Panc1 (cell line): Measurements from ENCODE around the gene GIMAP4. TPM values are rescaled to one million over a fixed set of nuclear protein-coding genes. Genes with fewer than 3 reads are reported as not detected.

ENCODE experiments used
- ATAC-seq: fragments of 200-7000 bp; cut with Tn5 transposase; 2 replicates; pipeline ENCODE4 v1.9.1; 2020; ENCODE audit warnings: mild to moderate bottlenecking, moderate library complexity
- BruUV-seq: library from RNA; stranded (reverse); fragments of 400-500 nt; replicated peaks from 2 replicates; lab custom pipeline; 2021; lab: Mats Ljungman, UMichigan
- CTCF ChIA-PET: fragments of 300-600 bp; sonication (Branson Sonifier 250); formaldehyde crosslinking; loops from one replicate; lab custom pipeline; 2022; ENCODE audit warnings: antibody characterized with exemption; lab: Charles Lee
- POLR2A ChIA-PET: fragments of 300-600 bp; sonication (Branson Sonifier 250); formaldehyde crosslinking; loops from one replicate; lab custom pipeline; 2022; ENCODE audit warnings: antibody characterized with exemption; lab: Charles Lee
- DNase-seq: peaks from one replicate; pipeline ENCODE4 v3.0.0-alpha.2; 2010; ENCODE audit warnings: low read depth, low spot score
- H3K27ac ChIP-seq: 2 replicates; pipeline ENCODE4 v1.5.1; 2011; ENCODE audit warnings: mild to moderate bottlenecking, low read length, inconsistent platforms
- H3K27me3 ChIP-seq: fragments of 200-500 bp; sonication (Bioruptor generic); 2 replicates; pipeline ENCODE4 v1.6.0; 2014; ENCODE audit warnings: low read length, inconsistent platforms; ENCODE audit not compliant: control insufficient read depth, insufficient read depth
- H3K36me3 ChIP-seq: fragments of 200-500 bp; sonication (Bioruptor generic); 2 replicates; pipeline ENCODE4 v1.5.1; 2014; ENCODE audit warnings: inconsistent platforms, mild to moderate bottlenecking, low read length, moderate library complexity; ENCODE audit not compliant: control insufficient read depth, insufficient read depth
- H3K4me1 ChIP-seq: 2 replicates; pipeline ENCODE4 v1.5.1; 2011; ENCODE audit warnings: inconsistent platforms, mild to moderate bottlenecking, low read length, moderate library complexity; ENCODE audit not compliant: control insufficient read depth, insufficient read depth
- H3K4me3 ChIP-seq, 2 experiments: 2 replicates each; pipeline ENCODE4 v1.5.1; 2011 to 2012; ENCODE audit warnings: low read depth in 2 of 2, low read length in 2 of 2, mild to moderate bottlenecking in 2 of 2, inconsistent platforms in 1 of 2, moderate library complexity in 1 of 2
- H3K9me3 ChIP-seq: fragments of 200-500 bp; sonication (Bioruptor generic); 2 replicates; pipeline ENCODE4 v1.5.1; 2014; ENCODE audit warnings: low read depth, mild to moderate bottlenecking, inconsistent platforms, low read length, moderate library complexity; ENCODE audit not compliant: control insufficient read depth, insufficient read depth
- POLR2AphosphoS5 ChIP-seq: IDR thresholded peaks from 2 replicates; pipeline ENCODE4 v1.6.1; 2012; ENCODE audit warnings: mild to moderate bottlenecking, low read depth, low read length, moderate library complexity
- SIN3A ChIP-seq: IDR thresholded peaks from 2 replicates; pipeline ENCODE4 v1.6.1; 2012; ENCODE audit warnings: low read depth, mild to moderate bottlenecking, low read length, moderate library complexity, borderline replicate concordance; ENCODE audit not compliant: insufficient read depth
- TCF7L2 ChIP-seq: IDR thresholded peaks from 2 replicates; pipeline ENCODE4 v1.6.1; 2011; ENCODE audit warnings: mild to moderate bottlenecking, low read depth, low read length, inconsistent platforms
- in situ Hi-C: cut with HindIII; loops from 2 replicates; pipeline ENCODE4 v1.10.0; 2016; ENCODE audit warnings: low sequenced_read_pairs, low pct_unique_long_range_greater_than_20kb
- intact Hi-C: fragments of 100-400 bp; cut with micrococcal nuclease; formaldehyde crosslinking; loops from one replicate; pipeline ENCODE4 v1.10.0; 2022; ENCODE audit not compliant: unreplicated experiment
- total RNA-seq: library from RNA; stranded (reverse); gene quantifications from one replicate; pipeline ENCODE4 v1.2.1, GENCODE V29; 2021; ENCODE audit not compliant: unreplicated experiment
- TF ChIP-seq, protein P1 (sequence below): fragments of 450-650 bp; IDR thresholded peaks from 2 replicates; pipeline ENCODE4 v1.5.1; 2017; ENCODE audit warnings: mild to moderate bottlenecking
- TF ChIP-seq, protein P2 (sequence below), 2 experiments: IDR thresholded peaks; 2 replicates each; pipeline ENCODE4 v1.6.1; 2011 to 2012; ENCODE audit warnings: low read depth in 2 of 2, control low read depth in 1 of 2, low read length in 1 of 2, mild to moderate bottlenecking in 1 of 2, moderate library complexity in 1 of 2; ENCODE audit not compliant: insufficient read depth in 1 of 2

GIMAP4 gene
- total RNA-seq, 1 experiment from 2014 or later = 0.26 TPM

DNA sequence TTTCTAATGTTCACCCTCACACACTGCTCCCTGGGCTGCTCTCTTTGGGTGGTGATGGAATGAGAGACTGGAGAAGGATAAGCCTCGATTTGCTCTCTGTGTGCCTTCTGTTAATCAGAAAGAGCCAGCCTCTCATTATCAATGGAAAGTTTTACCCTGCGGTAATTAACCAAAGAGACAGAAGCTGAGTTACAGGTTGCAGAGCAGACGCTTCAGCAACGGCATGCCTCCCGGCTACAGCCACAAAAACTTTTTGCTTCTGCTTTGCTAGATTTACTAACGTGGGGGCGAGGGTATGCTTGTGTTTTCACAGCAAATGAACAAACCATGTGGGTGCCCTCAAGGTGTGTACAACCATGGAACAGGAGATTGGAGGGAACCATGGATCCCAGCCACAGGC is 18.0 kb downstream of the GIMAP4 start:
- Histone ChIP-seq H3K4me1 (no peaks in the 10 kb centered on the region), H3K36me3 (no peaks in the 10 kb centered on the region), H3K27ac (no peak overlapping the region), H3K27me3 (no peaks in the 10 kb centered on the region; the same call in none of the 2 replicates), H3K9me3 (no peaks in the 10 kb centered on the region), H3K4me3 (no peak overlapping the region)
- no peak for ATAC-seq
- POLR2A ChIA-PET = no interaction called here
- in situ Hi-C loops = no loop called here
- BruUV-seq = no TSS peak
- intact Hi-C loops = no loop called here
- no peak for DNase-seq
- TF ChIP-seq, protein P1, sequence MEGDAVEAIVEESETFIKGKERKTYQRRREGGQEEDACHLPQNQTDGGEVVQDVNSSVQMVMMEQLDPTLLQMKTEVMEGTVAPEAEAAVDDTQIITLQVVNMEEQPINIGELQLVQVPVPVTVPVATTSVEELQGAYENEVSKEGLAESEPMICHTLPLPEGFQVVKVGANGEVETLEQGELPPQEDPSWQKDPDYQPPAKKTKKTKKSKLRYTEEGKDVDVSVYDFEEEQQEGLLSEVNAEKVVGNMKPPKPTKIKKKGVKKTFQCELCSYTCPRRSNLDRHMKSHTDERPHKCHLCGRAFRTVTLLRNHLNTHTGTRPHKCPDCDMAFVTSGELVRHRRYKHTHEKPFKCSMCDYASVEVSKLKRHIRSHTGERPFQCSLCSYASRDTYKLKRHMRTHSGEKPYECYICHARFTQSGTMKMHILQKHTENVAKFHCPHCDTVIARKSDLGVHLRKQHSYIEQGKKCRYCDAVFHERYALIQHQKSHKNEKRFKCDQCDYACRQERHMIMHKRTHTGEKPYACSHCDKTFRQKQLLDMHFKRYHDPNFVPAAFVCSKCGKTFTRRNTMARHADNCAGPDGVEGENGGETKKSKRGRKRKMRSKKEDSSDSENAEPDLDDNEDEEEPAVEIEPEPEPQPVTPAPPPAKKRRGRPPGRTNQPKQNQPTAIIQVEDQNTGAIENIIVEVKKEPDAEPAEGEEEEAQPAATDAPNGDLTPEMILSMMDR = no peak
- TF ChIP-seq POLR2AphosphoS5 (no peak), SIN3A (no peak), TCF7L2 (no peak)
- TF ChIP-seq, protein P2, sequence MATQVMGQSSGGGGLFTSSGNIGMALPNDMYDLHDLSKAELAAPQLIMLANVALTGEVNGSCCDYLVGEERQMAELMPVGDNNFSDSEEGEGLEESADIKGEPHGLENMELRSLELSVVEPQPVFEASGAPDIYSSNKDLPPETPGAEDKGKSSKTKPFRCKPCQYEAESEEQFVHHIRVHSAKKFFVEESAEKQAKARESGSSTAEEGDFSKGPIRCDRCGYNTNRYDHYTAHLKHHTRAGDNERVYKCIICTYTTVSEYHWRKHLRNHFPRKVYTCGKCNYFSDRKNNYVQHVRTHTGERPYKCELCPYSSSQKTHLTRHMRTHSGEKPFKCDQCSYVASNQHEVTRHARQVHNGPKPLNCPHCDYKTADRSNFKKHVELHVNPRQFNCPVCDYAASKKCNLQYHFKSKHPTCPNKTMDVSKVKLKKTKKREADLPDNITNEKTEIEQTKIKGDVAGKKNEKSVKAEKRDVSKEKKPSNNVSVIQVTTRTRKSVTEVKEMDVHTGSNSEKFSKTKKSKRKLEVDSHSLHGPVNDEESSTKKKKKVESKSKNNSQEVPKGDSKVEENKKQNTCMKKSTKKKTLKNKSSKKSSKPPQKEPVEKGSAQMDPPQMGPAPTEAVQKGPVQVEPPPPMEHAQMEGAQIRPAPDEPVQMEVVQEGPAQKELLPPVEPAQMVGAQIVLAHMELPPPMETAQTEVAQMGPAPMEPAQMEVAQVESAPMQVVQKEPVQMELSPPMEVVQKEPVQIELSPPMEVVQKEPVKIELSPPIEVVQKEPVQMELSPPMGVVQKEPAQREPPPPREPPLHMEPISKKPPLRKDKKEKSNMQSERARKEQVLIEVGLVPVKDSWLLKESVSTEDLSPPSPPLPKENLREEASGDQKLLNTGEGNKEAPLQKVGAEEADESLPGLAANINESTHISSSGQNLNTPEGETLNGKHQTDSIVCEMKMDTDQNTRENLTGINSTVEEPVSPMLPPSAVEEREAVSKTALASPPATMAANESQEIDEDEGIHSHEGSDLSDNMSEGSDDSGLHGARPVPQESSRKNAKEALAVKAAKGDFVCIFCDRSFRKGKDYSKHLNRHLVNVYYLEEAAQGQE (IDR thresholded peaks at IDR 0.05; ENCODE audit: insufficient read depth in 1 of 2, low read depth in 2 of 2, low read length in 1 of 2) = no peak
- CTCF ChIA-PET = no interaction called here

DNA sequence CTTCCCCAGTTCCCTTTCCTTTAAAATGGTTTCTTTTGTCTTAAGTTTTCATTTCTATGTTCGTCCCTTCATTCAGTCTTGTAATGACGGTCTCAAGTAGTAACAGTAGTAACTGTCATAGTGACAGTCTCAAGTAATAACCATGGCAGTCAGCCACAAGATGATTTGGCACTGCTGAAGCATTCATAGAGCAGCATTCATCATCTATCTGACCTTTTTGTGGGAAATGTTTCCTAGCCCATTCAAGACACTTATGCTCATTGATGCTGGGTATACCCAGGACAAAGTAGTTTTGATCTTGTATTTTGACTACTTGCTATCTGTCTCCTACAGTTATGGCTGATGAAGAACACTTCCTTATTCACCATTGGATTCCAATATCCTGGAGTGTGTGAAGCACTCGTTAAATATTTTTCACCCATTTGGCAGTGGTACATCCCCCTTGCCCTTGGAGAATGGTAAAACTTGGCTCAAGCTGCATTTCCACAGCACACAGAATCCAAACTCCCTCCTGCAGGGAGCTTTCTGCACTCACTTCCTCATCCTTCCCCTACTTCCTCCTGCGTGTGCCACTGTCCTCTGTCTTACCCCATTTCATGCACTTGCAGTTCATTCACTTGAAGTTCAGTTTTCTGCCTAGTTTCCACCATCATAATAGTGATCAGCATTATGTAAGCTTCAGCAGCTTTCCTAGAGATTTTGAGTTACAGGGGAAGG is 19.0 kb downstream of the GIMAP4 start:
- POLR2A ChIA-PET = no interaction called here
- no peak for ATAC-seq

More for the DNA sequence above, 19.0 kb downstream of the GIMAP4 start:
- CTCF ChIA-PET = no interaction called here
- H3K4me3 ChIP-seq = no peak overlapping the region
- intact Hi-C loops = no loop called here
- H3K27me3 ChIP-seq = no peaks in the 10 kb centered on the region; the same call in none of the 2 replicates
- no peaks in the 10 kb centered on the region for H3K4me1 ChIP-seq
- H3K36me3 ChIP-seq = no peaks in the 10 kb centered on the region
- H3K27ac ChIP-seq = no peak overlapping the region
- in situ Hi-C loops = no loop called here
- DNase-seq = no peak
- TF ChIP-seq SIN3A (no peak), TCF7L2 (no peak), POLR2AphosphoS5 (no peak)
- TF ChIP-seq, protein P1 = no peak
- TF ChIP-seq, protein P2 (IDR thresholded peaks at IDR 0.05; ENCODE audit: insufficient read depth in 1 of 2, low read depth in 2 of 2, low read length in 1 of 2) = no peak
- no peaks in the 10 kb centered on the region for H3K9me3 ChIP-seq
- BruUV-seq = no TSS peak
